GM18868 (cell line): ENCODE results near the gene UGT1A6.

ENCODE experiments used
- ATAC-seq: cut with Tn5 transposase; IDR thresholded peaks from one replicate; pipeline ENCODE4 v1.9.1; 2021; ENCODE audit warnings: mild to moderate bottlenecking, moderate library complexity; ENCODE audit not compliant: unreplicated experiment

The UGT1A6 gene

DNA sequence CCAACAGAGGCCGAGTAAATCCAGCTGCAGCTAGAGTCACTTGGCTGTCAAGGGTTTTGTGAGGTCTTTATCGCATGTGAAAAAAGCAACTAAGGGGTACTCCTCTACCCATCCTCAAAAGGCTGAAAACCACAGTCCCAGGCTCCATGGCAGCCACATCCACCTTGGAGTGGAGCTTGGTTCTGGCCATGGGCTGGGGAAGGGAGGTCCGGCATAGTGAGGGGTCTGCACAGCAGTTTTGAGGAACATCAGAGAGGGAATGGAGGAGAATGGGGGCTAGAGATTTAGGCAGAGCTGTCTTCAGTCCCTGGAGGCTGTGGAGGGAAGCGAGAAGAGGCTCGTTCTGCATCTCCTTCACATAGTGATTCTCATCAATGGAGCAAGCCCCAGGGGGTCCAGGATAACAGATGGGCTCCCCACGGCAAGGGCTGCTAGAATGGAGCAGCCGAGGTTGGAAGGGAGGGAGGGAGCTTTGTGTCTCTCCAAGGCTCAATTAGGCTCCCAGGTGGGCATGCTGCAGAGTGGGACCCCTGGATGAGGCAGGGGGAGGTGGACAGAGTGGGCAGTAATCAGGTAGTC is 106.5 kb downstream of the UGT1A6 start:
- no peak for ATAC-seq

DNA sequence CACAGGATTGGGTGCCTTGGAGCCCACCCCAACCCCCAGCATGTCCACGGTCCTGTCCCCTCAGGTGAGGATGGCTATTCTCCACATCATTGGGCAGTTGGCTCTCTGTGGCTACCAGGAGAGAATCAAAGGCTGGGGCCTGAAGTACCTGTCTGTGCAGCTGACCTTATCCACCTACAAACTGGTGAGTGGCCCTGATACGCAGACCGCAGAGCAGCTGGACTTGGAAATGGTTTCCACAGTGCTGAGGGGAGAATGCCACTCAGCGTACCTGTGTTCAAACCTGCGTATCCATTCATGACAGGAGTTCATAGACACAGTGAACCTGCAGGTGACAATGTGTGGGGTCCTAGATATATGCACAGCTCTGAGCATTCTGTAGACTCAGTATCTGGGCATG is 107.0 kb downstream of the UGT1A6 start:
- no peak for ATAC-seq

DNA sequence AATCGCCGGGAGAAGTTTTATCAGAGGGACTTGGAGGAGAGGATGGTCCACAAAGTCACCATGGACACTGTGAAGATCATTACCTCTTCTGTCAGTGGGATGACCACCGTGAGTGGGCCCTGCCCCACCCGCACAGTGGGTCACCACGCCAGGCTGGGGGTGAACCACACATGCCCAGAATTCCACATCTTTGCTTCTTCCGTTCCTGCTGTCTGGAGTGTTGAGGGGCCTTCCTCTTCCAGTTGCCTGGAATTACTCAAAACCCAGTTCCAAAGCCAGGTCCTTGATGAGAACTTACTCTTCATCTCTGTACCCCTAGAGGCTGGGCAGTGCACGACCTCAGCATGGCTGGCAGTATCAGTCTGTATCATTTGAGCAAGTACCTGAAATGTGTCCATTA is 107.5 kb downstream of the UGT1A6 start:
- ATAC-seq: no peak

DNA sequence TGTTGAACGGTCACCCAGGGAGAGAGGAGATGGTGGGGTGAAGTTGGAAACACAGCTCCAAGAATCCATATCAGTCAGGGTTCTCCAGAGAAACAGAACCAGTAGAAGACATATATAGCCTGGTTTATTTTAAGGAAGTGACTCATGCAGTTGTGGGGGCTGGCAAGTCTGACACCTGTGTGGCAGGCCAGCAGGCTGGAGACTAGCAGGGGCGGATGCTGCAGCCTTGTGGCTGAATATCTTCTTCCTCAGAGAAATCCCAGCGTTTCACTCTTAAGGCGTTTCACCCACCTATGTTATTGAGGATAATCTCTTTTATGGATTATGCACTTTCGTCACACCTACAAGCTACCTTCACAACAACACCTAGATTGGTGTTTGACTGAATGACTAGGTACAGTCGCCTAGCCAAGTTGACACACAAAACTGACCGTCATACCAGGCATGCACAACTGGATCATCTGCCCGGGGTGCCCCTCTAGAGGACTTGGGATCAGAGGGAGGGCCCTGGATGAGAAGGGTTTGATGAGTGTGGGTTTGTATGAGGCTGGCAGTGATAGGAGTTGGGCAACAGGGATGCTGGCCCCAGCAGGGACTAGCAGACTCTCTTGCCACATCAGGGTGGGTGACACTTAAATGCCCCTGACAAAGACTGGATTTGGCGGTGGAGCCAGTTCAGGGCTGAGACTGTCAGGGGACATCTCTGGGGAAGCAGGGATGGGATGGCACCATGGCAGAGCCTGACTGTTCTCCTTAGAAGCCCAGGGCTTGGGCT is 108.9 kb downstream of the UGT1A6 start:
- peak; percentile 67 for ATAC-seq

DNA sequence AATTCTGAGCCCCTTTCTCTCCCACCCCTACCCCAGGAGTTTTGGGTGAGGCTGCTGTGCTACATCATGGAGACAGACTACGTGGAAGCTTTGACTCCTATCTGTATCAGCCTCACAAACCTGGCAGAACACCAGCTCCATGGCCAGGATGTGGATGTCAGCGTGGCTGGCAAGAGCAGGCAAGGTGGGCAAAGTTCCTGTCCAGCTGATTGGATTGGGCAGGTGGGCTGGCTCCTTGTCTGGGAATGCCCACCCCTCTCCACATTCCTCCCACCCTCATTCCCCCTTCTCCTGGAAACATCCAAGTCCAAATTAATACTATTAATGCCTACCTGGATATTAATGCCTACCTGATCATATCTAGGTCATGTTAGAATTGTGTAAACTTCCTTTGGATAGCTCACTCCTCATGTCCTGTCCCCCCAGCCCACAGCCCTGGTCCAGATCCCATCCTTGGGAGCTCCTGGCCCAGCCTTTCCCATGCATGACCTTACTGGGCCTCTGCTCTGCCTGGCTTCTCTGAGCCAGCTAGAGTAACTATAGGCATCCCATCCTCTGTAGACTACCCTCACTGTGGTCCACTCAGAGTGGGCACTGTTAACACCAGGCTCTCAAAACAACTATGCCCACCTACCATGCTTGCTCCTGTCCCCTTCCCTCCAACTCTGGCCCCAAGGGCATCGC is 109.6 kb downstream of the UGT1A6 start:
- no peak for ATAC-seq

DNA sequence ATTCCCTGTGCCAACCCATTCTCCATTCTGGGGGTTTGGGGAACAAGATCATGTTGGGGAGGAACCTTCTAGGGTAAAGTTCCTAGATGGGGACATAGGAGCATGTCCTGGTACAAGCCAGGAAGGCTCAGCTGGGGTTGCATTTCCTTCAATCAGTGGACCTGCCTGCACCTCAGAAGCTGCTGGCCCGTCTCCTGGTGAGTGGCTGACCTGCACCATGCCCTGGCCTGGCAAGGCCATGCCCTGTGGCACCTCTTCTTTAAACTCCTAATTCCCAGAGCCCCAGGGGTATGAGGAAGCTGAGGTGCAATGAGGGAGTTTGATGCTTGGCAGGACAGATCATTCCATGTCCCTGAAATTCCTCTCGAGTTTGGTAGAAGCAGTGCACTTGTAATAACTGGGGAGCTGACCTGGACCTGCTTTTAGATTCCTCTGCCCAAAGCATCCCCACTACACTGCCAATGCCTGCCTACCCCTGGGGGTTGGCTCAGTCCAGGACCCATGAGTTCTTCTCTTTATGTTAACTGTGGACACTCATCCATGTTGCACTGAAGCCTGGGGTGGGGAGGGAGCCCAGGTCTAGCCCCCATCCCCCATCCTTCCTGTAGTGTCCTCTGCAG is 110.7 kb downstream of the UGT1A6 start:
- ATAC-seq: no peak

DNA sequence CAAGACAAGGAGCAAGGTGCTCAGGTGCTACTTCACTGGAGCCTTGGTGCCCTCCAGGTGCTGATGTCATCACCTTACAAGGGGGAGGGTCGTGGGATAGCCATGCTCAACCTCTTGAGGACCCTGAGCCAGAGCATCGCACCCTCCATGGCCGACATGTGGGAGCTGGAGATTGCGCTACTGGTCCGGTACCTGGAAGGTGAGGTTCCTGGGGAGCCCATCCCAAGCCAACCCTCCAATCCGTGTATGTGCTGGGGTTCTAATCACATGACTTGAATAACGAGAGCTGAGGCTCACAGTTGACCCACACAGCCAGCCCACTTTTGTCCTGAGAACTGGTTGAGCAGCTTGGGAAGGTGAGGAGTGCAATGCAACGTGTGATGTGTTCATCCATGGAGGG is 111.3 kb downstream of the UGT1A6 start:
- no peak for ATAC-seq

DNA sequence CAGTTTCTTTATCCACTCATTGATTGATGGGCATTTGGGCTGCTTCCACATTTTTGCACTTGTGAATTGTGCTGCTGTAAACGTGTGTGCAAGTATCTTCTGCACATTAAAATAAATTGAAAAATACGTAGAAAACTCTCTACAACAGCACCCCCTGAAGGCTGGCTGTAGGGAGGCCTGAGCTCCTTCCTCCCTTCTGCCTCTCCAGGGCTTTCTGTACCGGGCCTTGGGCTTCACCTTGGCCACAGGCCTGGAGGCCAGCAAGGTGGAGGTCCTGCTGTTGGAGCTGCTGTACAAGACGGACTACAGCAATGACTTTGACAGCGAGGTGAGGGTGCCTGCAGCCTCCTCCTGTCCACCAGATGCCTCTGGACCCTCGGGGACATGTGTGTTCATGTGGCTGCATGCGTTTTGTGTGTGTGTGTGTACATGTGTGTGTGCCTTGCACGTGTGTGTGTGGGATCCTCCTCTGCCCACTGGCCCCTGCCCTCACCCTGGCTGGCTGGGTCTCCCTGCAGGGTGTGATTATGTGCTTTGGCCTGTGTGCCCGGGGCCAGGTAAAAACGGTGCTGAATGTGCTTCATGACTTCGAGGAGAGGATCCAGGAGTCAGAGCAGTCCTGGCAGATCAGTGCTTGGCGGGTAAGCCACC is 114.7 kb downstream of the UGT1A6 start:
- ATAC-seq: no peak

DNA sequence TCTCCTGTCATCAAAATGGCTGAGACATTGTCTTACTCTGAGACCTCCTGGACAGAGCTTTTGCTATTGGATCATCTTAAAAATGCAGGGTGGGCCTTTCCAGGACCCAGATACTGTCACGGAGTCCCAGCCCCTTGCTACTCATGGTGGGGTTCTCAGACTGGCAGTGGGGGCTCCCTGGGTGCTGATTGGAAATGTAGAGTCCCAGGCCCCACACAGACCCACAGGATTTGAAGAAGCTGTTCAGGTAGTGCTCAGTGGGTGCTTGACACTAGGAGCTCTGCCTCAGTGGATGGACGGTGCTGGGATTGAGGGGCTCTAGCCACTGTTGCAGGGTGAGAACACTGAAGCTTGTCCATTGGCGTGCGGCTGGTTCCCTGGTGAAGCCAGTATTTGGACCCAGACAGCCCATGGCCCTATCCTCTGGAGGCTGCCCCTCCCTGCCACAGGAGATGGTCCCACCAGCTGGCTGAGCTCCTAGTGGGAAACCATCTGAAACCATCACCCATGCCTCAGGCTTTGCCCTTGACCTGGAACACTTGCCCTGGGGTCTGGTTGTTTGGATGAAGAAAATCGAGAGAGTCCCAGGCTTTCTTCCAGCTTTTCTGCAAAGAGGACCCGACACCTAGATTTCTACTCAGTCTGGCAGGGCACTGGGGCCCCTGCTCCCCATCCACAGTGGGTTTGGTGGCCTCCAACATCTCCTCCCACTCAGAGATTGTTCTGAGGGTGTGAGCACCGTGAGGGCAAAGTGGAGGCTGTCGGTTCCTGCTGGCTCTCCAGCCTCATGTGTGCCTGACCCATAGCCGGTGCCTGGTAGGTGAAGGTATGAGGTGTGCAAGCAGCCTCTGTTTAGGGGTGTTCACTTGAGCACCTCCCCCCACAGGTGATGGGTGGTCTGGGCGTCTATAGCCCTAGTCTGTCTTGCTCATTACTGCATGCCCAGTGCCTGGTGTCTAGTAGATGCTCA is 115.6 kb downstream of the UGT1A6 start:
- no peak for ATAC-seq

DNA sequence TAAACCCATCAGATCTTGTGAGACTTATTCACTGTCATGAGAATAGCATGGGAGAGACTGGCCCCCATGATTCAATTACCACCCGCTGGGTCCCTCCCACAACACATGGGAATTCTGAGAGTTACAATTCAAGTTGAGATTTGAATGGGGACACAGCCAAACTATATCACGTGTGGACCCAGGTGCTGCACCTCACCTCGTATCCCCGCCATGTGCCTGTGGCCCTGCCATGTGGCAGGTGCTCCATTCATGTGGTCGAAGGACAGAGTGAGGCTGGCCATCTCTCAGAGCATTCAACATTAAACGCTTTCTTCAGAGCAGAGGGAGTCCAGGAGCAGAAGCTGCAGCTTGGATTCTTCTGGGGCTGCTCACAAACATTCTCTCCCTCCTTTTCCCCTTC is 117.7 kb downstream of the UGT1A6 start:
- ATAC-seq: no peak

DNA sequence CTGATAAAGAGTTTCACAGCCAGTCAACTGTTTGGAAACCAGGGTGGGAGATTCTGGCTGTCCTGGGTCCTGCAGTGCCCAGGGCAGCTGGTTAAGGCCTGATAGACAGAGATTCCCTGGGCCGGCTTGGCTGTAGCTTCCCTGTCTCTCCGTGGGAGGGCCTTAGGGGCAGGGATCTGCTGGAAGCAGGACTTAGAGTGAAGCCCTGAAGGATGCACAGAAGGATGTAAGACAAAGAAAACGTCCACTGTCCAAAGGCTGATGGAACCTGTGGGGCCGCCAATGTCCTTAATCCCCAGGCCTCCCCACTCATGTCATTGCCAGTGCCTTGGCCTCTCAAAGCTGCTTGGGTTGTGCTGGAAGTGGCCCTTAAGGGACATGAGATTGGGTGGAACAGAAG is 118.4 kb downstream of the UGT1A6 start:
- no peak for ATAC-seq

DNA sequence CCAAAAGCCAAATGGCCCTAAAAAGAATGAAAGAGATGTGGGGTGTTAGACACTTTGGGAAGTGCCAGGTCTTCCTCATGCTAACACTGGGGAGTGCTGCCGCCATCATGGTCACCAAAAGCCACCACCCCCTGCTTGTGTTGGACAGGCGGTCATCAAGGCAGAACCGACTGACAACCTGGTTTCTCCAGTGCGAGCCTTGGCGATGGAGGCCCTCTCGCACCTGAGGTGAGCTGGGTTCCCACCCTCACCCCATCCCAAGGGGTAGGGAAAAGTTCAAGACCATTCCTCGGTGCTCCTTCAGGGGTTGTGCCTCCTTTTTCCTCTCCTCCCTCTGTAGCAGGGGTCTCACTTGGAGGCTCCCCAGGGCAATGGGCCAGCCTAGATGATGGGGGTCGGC is 119.0 kb downstream of the UGT1A6 start:
- ATAC-seq: no peak

DNA sequence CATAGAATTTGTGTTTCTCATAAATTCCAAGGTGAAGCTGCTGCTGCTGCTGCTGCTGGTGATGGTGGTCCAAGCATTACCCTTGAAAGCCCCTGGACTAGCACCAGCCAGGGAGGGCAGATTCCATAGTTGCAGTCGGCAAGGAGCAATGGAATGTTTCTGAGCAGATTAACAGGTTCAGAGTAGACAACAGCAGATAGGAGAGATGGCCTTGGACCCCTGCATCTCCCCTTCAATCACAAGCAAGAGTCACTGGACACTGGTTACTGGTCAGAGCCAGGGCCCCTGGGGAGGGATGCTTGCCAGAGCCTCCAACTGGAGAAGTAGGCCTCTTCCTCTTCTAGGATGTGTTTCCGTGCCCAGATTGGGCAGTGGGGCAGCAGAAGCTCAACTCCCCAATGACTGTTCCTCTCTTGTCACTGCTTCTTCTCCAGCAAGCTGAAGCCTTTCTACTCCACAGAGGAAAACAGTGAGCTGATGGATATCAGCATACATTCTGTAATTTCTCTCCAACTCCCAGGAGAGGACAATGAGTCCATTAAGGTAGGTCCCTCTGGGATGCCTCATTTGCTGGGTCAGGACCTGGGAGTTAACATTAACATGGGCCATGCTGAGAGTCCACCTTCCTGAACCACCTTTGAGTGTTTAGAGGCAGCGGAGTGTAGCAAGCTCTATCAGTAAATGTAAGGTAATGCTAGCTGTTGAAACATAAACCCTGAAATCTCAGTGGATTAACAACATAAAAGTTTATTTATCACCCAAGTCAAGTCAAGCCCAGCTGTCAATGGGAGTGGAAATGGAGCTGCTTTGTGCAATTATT is 120.8 kb downstream of the UGT1A6 start:
- no peak for ATAC-seq

DNA sequence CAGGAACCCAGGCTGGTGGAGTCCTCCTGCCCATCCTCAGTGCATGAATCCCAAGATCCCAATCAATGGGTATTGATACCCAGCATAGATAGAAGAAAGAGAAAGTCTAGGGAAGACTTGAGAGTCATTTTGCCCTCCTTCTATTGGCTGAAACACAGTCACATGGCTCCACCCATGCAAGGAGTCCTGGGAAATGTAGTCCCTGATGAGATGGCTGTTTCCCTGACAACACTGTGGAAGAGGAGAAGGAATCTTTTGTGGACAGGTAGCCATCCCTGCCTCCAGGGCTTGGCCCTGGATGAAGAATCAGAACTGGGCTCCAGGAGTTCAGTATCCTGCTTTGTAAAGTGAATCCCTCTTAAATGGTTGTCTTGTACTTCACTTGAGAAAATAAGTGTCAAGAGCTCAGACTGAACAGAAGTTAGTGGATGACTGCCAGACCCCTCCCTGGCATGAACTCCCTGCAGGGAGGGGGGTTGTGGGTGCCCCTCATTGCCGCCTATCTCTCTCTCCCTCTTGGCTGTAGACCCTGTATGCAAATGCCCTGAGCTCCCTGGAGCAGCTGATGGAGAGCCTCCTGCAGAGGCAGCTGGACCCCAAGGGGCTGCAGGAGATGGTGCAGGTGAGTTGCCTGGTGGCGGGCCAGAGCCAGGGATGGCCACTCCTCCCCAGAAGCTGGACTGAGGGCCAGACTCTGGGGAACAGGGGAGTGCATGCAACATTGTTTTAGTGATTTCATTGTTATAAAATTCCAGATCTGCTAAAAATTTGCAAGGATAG is 121.6 kb downstream of the UGT1A6 start:
- ATAC-seq: no peak

DNA sequence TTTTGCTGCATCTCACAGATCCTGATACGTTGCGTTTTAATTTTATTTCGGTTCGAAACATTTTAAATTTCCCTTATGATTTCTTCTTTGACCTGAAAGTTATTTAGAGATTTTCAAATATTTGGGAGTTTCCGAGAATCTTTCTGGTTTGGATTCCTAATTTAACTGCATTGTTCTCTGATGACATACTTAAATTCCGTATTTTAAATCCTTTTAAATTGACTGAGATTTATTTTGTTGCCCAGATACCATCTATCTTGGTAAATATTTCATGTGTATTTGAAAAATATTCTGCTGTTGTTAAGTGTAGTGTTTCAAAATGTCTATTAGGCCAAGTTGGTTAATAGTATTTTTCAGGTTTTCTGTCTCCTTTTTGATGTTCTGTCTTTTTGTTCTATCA is 123.2 kb downstream of the UGT1A6 start:
- ATAC-seq: no peak

DNA sequence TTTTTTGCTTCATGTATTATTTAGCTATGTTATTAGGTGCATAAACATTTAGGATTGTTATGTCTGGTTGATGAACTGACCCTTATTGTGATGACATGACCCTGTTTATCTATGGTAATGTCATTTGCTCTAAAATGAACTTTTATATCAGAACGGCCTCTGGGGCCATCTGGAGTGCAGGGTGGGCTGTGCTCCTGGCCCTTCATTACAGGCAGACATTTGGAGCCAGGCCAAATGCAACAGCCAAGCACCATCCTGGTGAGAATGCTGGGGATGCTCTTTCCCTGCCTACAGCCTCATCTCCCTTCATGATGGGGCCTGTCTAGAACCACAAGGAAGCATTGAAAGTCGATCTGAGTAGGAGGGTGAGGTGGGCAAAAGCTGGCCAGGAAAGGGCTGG is 123.6 kb downstream of the UGT1A6 start:
- ATAC-seq: no peak

DNA sequence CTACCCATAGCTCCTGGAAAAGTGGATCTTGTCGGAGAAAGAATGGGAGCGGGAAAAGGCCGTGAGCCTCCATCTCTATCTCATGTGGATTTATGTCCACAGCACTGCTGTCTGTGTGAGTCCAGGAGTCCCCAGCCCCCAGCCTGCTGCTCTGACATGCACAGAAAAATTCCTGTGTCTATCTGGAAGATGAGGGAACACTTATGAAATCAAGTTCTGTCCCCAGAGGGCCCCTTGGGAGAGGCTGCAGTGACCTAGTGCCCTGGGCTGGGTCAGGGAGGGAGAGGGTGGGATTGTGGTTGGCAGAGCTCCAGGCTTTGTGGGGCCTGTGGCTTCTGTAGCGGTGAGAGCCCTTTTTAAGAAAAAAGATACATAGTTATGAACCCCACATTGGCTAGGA is 124.1 kb downstream of the UGT1A6 start:
- no peak for ATAC-seq

DNA sequence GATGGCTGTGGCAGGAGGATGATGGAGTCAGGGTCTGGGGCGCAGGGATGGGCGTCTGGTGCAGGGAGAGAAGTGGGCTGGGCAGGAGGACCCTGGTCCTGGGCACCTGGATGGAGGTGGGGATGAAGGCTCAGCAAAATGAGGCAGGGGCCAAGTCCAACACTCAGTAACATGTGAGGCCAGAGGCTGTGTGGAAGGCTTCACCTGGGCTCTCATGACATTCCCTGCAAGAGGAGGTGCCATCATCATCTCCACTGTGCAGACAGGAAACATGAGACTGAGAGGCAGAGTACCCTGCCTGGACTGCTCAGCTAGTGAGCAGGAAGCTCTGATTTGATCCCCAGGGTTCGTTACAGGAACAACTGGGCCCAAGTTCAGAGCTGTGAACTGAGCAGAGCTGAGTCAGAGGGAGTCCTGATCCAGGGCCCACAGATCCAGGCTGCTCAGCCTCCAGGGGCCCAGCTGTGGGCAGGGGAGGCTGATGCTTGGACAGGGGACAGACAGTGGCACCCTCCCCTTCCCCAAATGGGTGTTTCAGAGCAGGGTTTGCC is 124.7 kb downstream of the UGT1A6 start:
- no peak for ATAC-seq
